ENCODE measurements around the gene DOK6. TPM values are rescaled to one million over a fixed set of nuclear protein-coding genes. Genes with fewer than 3 reads are reported as not detected.

Gene DOK6
- total RNA-seq, 6 experiments from 2014 or later, result not detected

DNA sequence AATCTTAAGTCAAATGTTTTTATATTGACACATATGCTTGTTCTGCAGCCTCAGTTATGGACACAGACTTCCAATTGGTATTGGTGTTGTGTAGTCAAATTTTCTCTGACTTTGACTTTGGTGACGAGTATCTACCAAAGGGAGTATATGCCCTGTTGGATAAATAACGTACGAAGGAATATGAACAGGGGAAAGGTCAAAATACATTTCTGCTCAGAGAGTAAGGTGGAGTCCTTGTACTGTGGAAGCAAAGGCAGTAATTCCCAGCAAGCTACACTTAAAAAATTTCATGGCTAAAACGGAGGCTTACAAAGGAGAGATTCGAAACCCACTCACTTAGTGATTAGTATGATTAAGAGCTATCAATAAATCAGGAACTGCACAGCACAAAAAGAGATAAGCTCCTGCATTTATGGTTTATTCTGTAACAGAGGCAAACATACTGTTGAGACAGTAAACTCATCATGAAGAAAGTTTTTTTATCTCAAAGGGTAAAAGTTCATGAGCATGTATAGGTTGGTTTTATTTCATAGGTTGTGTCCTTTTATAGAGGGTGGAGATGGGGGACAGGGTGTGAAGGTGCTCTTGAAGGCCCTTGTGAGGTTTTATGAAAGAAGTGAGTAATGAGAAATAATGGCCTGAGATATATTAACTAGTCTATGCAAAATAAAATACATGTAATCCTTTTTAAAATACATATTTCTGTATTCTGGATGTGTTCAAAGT, 404.3 kb downstream of the DOK6 start:
- Mint-ChIP-seq H3K9me3 (no peaks in the 10 kb centered on the region), H3K4me1 (ENCODE audit: low read depth) (no peaks in the 10 kb centered on the region), H3K27ac (no peak overlapping the region), H3K36me3 (ENCODE audit: low read depth) (no peaks in the 10 kb centered on the region), H3K27me3 (ENCODE audit: insufficient read depth) (no peaks in the 10 kb centered on the region), H3K4me3 (no peak overlapping the region)
- TF ChIP-seq, protein P1, sequence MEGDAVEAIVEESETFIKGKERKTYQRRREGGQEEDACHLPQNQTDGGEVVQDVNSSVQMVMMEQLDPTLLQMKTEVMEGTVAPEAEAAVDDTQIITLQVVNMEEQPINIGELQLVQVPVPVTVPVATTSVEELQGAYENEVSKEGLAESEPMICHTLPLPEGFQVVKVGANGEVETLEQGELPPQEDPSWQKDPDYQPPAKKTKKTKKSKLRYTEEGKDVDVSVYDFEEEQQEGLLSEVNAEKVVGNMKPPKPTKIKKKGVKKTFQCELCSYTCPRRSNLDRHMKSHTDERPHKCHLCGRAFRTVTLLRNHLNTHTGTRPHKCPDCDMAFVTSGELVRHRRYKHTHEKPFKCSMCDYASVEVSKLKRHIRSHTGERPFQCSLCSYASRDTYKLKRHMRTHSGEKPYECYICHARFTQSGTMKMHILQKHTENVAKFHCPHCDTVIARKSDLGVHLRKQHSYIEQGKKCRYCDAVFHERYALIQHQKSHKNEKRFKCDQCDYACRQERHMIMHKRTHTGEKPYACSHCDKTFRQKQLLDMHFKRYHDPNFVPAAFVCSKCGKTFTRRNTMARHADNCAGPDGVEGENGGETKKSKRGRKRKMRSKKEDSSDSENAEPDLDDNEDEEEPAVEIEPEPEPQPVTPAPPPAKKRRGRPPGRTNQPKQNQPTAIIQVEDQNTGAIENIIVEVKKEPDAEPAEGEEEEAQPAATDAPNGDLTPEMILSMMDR (IDR thresholded peaks at IDR 0.05), result no peak
- DNase-seq, result no peak

DNA sequence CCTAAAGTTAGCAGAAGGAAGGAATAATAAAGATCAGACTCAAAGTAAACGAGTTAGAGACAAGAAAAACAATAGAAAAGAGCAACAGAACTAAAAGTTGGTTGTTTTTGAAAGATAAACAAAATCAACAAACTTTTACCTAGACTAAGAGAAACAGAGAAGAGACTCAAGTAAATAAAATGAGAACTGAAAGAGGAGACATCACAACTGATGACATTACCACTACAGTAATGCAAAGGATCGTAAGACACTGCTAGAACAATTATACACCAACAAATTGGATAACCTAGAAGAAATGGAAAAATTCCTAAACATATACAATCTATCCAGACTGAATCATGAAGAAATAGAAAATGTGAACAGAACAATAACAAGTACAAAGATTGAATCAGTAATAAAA, 407.7 kb downstream of the DOK6 start:
- H3K27ac Mint-ChIP-seq, result no peak overlapping the region
- no peaks in the 10 kb centered on the region for H3K36me3 Mint-ChIP-seq (ENCODE audit: low read depth)
- H3K4me1 Mint-ChIP-seq (ENCODE audit: low read depth), result no peaks in the 10 kb centered on the region
- H3K9me3 Mint-ChIP-seq, result no peaks in the 10 kb centered on the region
- TF ChIP-seq, protein P1 (IDR thresholded peaks at IDR 0.05), result no peak
- DNase-seq, result no peak
- H3K4me3 Mint-ChIP-seq, result no peak overlapping the region
- no peaks in the 10 kb centered on the region; the same call in 1 of the 2 replicates for H3K27me3 Mint-ChIP-seq (ENCODE audit: insufficient read depth)

DNA sequence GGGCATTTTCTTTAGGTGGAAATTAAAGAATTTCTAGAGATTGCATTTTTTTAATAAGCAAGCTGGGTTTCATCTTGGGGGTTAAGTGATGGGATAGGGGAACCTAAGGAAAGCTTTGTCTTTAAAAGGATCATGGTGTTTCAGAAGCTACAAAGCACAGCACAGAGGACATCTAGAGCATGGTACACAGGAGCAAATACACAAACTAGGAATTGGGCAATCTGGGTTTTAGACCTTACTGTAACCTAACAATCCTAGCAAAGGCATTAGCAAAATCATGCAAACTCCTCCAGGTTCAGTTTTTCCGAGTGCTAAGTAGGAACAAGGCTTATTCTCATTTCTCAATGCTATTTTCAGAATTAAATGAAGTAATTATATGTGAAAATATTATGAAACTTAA, 412.9 kb downstream of the DOK6 start:
- Mint-ChIP-seq H3K27me3 (ENCODE audit: insufficient read depth) (no peaks in the 10 kb centered on the region; the same call in 1 of the 2 replicates), H3K9me3 (no peaks in the 10 kb centered on the region), H3K4me1 (ENCODE audit: low read depth) (peaks cover 12% of the 10 kb centered on the region), H3K36me3 (ENCODE audit: low read depth) (no peaks in the 10 kb centered on the region), H3K27ac (no peak overlapping the region), H3K4me3 (no peak overlapping the region)
- no peak for DNase-seq
- TF ChIP-seq, protein P1 (IDR thresholded peaks at IDR 0.05), result no peak

DNA sequence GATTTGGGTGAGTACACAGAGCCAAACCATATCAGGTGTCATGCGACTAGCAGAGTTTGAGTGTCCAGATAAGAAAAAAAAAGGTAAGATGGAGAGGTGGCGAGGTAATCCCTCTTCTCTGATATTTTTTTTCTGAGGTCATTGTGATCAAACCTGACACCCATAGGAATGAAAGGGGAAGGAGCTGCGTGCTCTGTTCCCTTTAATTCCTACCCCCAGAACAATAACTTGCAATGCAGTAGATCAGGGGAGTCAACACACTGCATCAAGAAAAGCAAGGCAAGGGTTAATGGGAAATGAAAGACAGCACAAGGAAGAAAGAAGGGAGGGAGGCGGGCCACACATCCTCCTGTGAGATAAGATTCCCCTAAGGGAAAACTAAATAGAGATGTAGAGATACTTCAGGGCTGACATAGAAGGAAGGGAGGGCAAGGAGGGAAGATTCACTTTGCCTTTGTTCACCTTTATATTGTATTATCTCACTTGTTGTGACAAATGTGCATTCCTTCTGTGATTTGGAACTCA, 414.2 kb downstream of the DOK6 start:
- no peaks in the 10 kb centered on the region for H3K9me3 Mint-ChIP-seq
- no peaks in the 10 kb centered on the region for H3K36me3 Mint-ChIP-seq (ENCODE audit: low read depth)
- TF ChIP-seq, protein P1 (IDR thresholded peaks at IDR 0.05), result no peak
- no peaks in the 10 kb centered on the region; the same call in 1 of the 2 replicates for H3K27me3 Mint-ChIP-seq (ENCODE audit: insufficient read depth)
- H3K4me1 Mint-ChIP-seq (ENCODE audit: low read depth), result peaks cover 12% of the 10 kb centered on the region
- no peak overlapping the region for H3K27ac Mint-ChIP-seq
- no peak overlapping the region for H3K4me3 Mint-ChIP-seq
- DNase-seq, result no peak

DNA sequence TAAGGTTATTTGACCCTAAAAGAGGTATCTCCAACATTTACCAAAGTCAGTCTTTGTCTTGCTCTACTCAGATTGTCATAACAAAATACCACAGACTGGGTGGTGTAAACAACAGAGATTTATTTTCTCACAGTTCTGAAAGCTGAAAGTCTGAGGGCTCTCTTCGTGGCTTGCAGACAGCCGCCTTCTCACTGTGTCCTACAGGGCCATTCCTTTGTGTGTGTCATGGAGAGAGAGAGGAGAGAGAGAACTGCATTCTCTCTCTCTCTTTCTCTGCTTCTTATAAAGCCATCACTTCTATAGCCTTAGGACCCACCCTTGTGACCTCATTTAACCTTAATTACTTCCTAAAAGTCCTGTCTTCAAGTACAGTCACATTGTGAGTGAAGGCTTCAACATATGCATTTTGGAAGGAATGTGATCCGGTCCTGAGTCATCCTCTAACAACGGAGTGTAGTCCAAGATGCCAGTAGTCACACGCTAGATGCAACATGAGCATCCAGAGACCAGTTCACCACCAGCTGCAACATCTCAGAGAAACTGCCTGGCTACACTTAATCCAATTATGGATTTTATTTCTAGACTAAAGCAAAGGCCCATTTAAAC, 416.8 kb downstream of the DOK6 start:
- no peak overlapping the region for H3K4me3 Mint-ChIP-seq
- H3K27ac Mint-ChIP-seq, result no peak overlapping the region
- H3K9me3 Mint-ChIP-seq, result no peaks in the 10 kb centered on the region

More for the DNA sequence above, 416.8 kb downstream of the DOK6 start:
- TF ChIP-seq, protein P1 (IDR thresholded peaks at IDR 0.05), result no peak
- Mint-ChIP-seq H3K36me3 (ENCODE audit: low read depth) (no peaks in the 10 kb centered on the region), H3K27me3 (ENCODE audit: insufficient read depth) (no peaks in the 10 kb centered on the region; the same call in 1 of the 2 replicates), H3K4me1 (ENCODE audit: low read depth) (peaks cover 12% of the 10 kb centered on the region)
- peak; percentile 55 for DNase-seq
